Activated naive CD8-positive, alpha-beta T cell treated with anti-CD3 and anti-CD28 coated beads, Interleukin-2, amount 10 ng/mL, durations not matched to agents 7 days and 5 days (primary cell): ENCODE data around the gene VWF. TPM values are rescaled to one million over a fixed set of nuclear protein-coding genes. Genes with fewer than 3 reads are reported as not detected.

ENCODE experiments used
- ATAC-seq: fragments of 150-1000 bp; cut with Tn5 transposase; one replicate; pipeline ENCODE4 v1.10.0; 2021; ENCODE audit warnings: low read depth, moderate library complexity
- POLR2A ChIA-PET: fragments of 350-600 bp; sonication (Branson Sonifier 250); formaldehyde crosslinking; loops from one replicate; lab custom pipeline; 2021; ENCODE audit warnings: antibody characterized with exemption; lab: Charles Lee
- DNase-seq: peaks from one replicate; pipeline ENCODE4 v3.0.0; 2021
- H3K27ac Mint-ChIP-seq: one replicate; pipeline ENCODE4 v1.8.0; 2022; ENCODE audit warnings: mild to moderate bottlenecking, mixed read lengths
- H3K27me3 Mint-ChIP-seq: one replicate; pipeline ENCODE4 v1.8.0; 2022; ENCODE audit warnings: mild to moderate bottlenecking, moderate library complexity, mixed read lengths
- H3K36me3 Mint-ChIP-seq: one replicate; pipeline ENCODE4 v1.8.0; 2021; ENCODE audit warnings: mild to moderate bottlenecking, mixed read lengths
- H3K4me1 Mint-ChIP-seq: one replicate; pipeline ENCODE4 v1.8.0; 2021; ENCODE audit warnings: mixed read lengths
- H3K4me3 Mint-ChIP-seq: one replicate; pipeline ENCODE4 v1.8.0; 2022; ENCODE audit warnings: mild to moderate bottlenecking, moderate library complexity, mixed read lengths
- H3K9me3 Mint-ChIP-seq: one replicate; pipeline ENCODE4 v1.8.0; 2021; ENCODE audit warnings: mixed read lengths
- total RNA-seq, 2 experiments: library from RNA; stranded (reverse); gene quantifications; one replicate each; pipeline ENCODE4 v1.2.3, GENCODE V29; 2021

VWF gene
- total RNA-seq, 2 experiments from 2014 or later, result 0.23 to 0.44 TPM

DNA sequence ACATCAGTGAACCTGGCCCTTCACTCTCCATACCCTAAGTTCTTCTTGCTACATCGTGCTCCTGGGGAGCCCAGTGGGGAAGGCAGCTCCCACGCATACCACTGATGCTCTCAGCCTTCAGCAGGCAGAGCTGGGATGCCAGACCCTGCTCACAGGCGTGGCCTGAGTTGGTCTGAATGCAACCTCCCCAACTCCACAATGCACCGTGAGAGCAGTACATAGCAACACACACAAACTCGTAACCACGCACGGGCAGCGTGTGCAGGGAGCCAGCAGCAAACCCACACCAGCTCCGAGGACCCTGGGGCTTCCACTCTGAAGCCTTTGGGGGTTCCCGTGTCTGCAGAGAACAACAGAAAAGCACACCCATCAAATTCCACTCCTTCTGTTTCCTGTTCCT, 216.7 kb downstream of the VWF start:
- Mint-ChIP-seq H3K4me3 (no peak overlapping the region), H3K4me1 (no peaks in the 10 kb centered on the region), H3K27ac (no peak overlapping the region), H3K36me3 (no peaks in the 10 kb centered on the region), H3K27me3 (peaks cover 12% of the 10 kb centered on the region), H3K9me3 (no peaks in the 10 kb centered on the region)
- POLR2A ChIA-PET, result no interaction called here
- DNase-seq, result no peak
- no peak for ATAC-seq

- Mint-ChIP-seq H3K27ac (no peak overlapping the region), H3K9me3 (no peaks in the 10 kb centered on the region), H3K4me1 (no peaks in the 10 kb centered on the region), H3K27me3 (peaks cover 6% of the 10 kb centered on the region), H3K36me3 (no peaks in the 10 kb centered on the region), H3K4me3 (no peak overlapping the region)
- ATAC-seq (no peak), DNase-seq (no peak)
- POLR2A ChIA-PET, result no interaction called here
Measured at GRCh38 chr12:5905757-5906156, 218.7 kb downstream of the VWF start.

DNA sequence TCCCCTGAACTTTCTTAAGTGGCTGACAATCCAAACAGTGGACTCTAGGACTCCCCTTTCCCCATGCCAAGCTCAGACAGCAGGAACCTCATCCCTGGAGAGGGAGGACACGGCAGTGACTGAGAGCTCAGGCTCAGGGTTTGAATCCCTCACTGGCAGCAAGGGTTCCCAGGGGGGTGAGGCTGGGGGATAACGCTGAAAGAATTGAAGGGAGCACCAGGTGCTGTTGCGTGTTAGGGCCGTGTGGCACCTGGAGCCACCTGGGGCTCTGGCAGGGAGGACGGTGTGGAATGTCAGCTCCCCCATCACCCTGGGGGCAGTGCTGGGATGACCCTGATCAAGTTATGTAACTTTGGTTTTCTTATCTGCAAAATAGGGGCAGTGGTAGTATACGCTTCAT, 219.5 kb downstream of the VWF start:
- no peak overlapping the region for H3K27ac Mint-ChIP-seq
- POLR2A ChIA-PET, result no interaction called here
- no peaks in the 10 kb centered on the region for H3K4me1 Mint-ChIP-seq
- H3K4me3 Mint-ChIP-seq, result no peak overlapping the region
- H3K36me3 Mint-ChIP-seq, result no peaks in the 10 kb centered on the region
- ATAC-seq (no peak), DNase-seq (no peak)
- H3K9me3 Mint-ChIP-seq, result no peaks in the 10 kb centered on the region
- H3K27me3 Mint-ChIP-seq, result peaks cover 3% of the 10 kb centered on the region

DNA sequence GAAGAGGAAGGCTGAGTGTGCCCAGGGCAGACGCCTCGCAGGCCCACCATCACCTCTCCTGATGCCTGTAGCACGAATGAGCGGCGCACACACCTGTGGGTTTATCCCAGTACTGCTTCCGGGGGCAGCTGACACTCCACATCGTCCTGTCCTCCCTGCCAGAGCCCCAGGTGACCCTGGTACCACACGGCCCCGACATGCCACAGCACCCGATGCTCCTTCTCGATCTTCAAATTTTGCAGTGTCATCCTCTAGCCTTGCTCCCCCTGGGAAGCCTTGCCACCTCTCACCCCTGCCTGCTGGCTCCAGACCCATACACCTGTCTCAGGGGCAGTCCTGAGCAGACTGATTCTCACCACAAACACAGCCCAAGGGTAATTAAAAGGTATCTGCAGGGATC, 220.0 kb downstream of the VWF start:
- POLR2A ChIA-PET, result no interaction called here
- H3K4me3 Mint-ChIP-seq, result no peak overlapping the region
- no peak for DNase-seq
- H3K4me1 Mint-ChIP-seq, result no peaks in the 10 kb centered on the region
- no peak for ATAC-seq
- H3K27me3 Mint-ChIP-seq, result peaks cover under 1% of the 10 kb centered on the region
- H3K36me3 Mint-ChIP-seq, result no peaks in the 10 kb centered on the region
- no peaks in the 10 kb centered on the region for H3K9me3 Mint-ChIP-seq
- H3K27ac Mint-ChIP-seq, result no peak overlapping the region

DNA sequence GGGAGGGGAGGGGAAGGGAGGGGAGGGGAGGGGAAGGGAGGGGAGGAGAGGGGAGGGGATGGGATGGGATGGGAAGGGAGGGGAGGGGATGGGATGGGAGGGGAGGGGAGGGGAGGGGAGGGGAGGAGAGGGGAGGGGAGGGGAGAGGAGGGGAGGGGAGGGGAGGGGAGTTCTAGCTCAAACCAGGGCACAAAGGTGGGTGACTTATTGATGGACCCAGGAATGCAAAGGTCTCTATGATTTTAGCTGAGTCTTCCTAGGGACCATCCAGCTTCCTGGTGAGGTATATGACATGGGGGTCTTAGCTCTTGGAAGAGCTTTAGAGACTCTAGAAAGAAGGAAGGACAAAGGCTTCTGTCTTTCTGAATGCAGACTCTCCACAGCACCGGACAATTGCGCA, 221.7 kb downstream of the VWF start:
- H3K27ac Mint-ChIP-seq, result no peak overlapping the region
- no peak for ATAC-seq
- POLR2A ChIA-PET, result no interaction called here
- no peak overlapping the region for H3K4me3 Mint-ChIP-seq
- H3K4me1 Mint-ChIP-seq, result no peaks in the 10 kb centered on the region
- H3K27me3 Mint-ChIP-seq, result peaks cover 2% of the 10 kb centered on the region
- H3K9me3 Mint-ChIP-seq, result no peaks in the 10 kb centered on the region
- no peaks in the 10 kb centered on the region for H3K36me3 Mint-ChIP-seq
- no peak for DNase-seq

GRCh38 chr12:5901416-5901815, 223.1 kb downstream of the VWF start:
- no peak overlapping the region for H3K4me3 Mint-ChIP-seq
- DNase-seq, result no peak
- no peaks in the 10 kb centered on the region for H3K36me3 Mint-ChIP-seq
- H3K9me3 Mint-ChIP-seq, result no peaks in the 10 kb centered on the region
- POLR2A ChIA-PET, result no interaction called here
- ATAC-seq, result no peak
- no peaks in the 10 kb centered on the region for H3K4me1 Mint-ChIP-seq
- H3K27me3 Mint-ChIP-seq, result peaks cover 14% of the 10 kb centered on the region
- H3K27ac Mint-ChIP-seq, result no peak overlapping the region

DNA sequence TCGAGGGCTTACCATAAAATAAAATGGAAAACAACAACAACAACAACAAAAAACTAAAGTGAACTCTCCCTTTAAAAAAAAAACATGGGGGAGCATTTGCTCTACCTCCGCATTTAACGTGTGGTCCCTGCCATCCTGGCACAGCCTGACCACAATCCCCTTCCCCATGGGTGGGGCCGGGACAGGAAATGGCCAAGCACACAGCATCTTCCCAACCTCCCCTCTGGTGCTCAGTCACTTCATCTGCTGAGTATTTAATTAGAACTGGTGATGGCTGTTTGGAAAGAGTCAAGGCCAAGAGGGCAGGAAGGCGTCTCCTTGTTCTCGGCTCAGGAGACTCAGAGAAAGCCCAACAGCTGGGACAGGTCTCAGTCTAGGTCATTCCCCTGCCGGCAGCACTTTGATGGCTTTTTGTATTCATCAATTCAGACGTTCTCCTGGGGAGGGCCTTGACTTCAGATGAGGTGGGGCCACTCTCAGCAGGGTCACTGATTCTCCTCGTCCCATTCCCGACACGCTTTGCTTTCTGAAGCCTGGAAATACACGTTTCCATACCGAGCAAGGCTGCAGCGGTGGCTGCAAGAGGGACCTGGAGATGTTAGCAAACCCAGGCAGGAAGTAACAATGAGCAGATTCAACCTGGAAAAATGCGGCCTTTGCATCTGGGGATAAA, 223.8 kb downstream of the VWF start:
- DNase-seq (no peak), ATAC-seq (no peak)
- no peak overlapping the region for H3K27ac Mint-ChIP-seq
- H3K27me3 Mint-ChIP-seq, result peaks cover 16% of the 10 kb centered on the region
- POLR2A ChIA-PET, result no interaction called here
- H3K9me3 Mint-ChIP-seq, result no peaks in the 10 kb centered on the region
- no peaks in the 10 kb centered on the region for H3K36me3 Mint-ChIP-seq
- H3K4me1 Mint-ChIP-seq, result no peaks in the 10 kb centered on the region
- H3K4me3 Mint-ChIP-seq, result no peak overlapping the region

DNA sequence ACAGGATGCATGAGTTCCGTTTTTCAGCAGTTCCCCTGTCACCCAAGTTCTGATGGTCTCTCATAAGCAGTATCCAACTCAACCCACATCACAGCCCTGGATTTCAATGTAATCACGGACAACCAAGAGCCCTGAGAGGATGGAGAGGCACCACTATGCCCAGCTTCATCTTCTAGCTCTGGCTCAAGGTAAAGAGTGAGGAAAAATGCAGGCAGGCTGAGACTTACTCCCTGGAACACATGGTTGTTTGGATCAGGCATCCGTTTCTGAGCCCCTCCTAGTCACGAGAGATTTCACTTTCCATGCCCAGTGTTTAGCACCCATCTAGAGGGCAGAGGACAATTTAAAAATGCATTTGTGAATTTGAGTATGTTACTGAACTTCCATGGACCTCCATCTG, 224.4 kb downstream of the VWF start:
- ATAC-seq (no peak), DNase-seq (no peak)
- Mint-ChIP-seq H3K4me3 (no peak overlapping the region), H3K36me3 (no peaks in the 10 kb centered on the region), H3K27me3 (peaks cover 22% of the 10 kb centered on the region), H3K27ac (no peak overlapping the region), H3K4me1 (no peaks in the 10 kb centered on the region), H3K9me3 (no peaks in the 10 kb centered on the region)
- POLR2A ChIA-PET, result no interaction called here

DNA sequence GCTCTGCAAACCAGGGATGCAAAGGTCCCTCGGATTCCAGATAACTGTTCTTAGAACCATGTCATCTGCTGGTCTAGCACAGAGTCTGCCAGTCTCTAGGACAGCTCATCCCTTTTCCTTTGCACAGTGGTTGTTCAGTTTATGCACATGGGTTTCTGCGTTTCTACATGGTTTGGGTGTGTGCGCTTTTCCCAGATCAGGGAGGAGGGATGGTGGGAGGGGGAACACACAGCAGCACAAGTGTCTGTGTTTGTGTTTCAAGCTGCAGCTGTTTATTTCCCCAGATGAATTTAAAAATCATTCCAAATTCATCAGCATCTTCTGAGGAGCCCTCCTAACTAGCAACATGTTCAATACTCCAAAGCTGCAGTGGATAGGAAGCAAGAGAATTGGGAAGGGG, 224.8 kb downstream of the VWF start:
- ATAC-seq, result no peak
- Mint-ChIP-seq H3K9me3 (no peaks in the 10 kb centered on the region), H3K4me1 (no peaks in the 10 kb centered on the region), H3K27me3 (peaks cover 25% of the 10 kb centered on the region), H3K27ac (no peak overlapping the region), H3K4me3 (no peak overlapping the region), H3K36me3 (no peaks in the 10 kb centered on the region)
- POLR2A ChIA-PET, result no interaction called here
- DNase-seq, result no peak

GRCh38 chr12:5898874-5899273, 225.6 kb downstream of the VWF start:
- Mint-ChIP-seq H3K36me3 (no peaks in the 10 kb centered on the region), H3K4me3 (no peak overlapping the region), H3K27me3 (peaks cover 25% of the 10 kb centered on the region), H3K9me3 (no peaks in the 10 kb centered on the region), H3K4me1 (no peaks in the 10 kb centered on the region), H3K27ac (no peak overlapping the region)
- ATAC-seq (no peak), DNase-seq (no peak)
- POLR2A ChIA-PET, result no interaction called here

Other genes starting within 250 kb of the VWF start
- not detected for gene ANO2, start 179.4 kb downstream of the VWF start, total RNA-seq
- 10 to 100 TPM in 1 of 2 experiments, 1 to 10 TPM in 1; 8.8 to 14.0 TPM for gene CD9, start 75.7 kb upstream of the VWF start, total RNA-seq
- not detected for gene PLEKHG6, start 186.0 kb upstream of the VWF start, total RNA-seq
- gene TNFRSF1A, start 217.4 kb upstream of the VWF start, total RNA-seq, result 10 to 100 TPM; 82.9 to 87.1 TPM